Body of pancreas (tissue), 4 donors: ENCODE data around the gene CCL20. TPM values are rescaled to one million over a fixed set of nuclear protein-coding genes. Genes with fewer than 3 reads are reported as not detected.

Experiments used
- ATAC-seq: fragments of 150-250 bp; one replicate; pipeline ENCODE4 v1.9.1; 2016
- DNase-seq, 4 donors: peaks; one replicate each; pipeline ENCODE4 v3.0.0-alpha.2; 2019
- H3K27ac ChIP-seq, 4 donors: fragments of 200-600 bp; sonication (generic); 1 replicate in 3 of 4; 2 replicates in 1 of 4; pipeline versions ENCODE4 v1.5.1 to v1.6.1; 2016 to 2019; ENCODE audit warnings: mild to moderate bottlenecking in 1 of 4, mixed read lengths in 1 of 4, moderate library complexity in 1 of 4
- H3K27me3 ChIP-seq, 2 donors: fragments of 200-600 bp; sonication (generic); one replicate each; pipeline ENCODE4 v1.6.0; 2016; ENCODE audit warnings: mild to moderate bottlenecking in 1 of 2
- H3K36me3 ChIP-seq, 2 donors: fragments of 200-600 bp; sonication (generic); replicated peaks in 1 of 2; 2 replicates each; pipeline ENCODE4 v1.5.1; 2016; ENCODE audit warnings: low read depth in 2 of 2; ENCODE audit not compliant: insufficient read depth in 1 of 2
- H3K4me1 ChIP-seq: fragments of 200-600 bp; sonication (generic); one replicate; pipeline ENCODE4 v1.6.0; 2016
- H3K4me3 ChIP-seq, 2 donors: fragments of 200-600 bp; sonication (generic); 1 replicate in 1 of 2; 2 replicates in 1 of 2; pipeline ENCODE4 v1.5.1; 2016 to 2019
- H3K9me3 ChIP-seq, 3 donors: fragments of 200-600 bp; sonication (generic); 1 replicate in 2 of 3; 2 replicates in 1 of 3; pipeline ENCODE4 v1.5.1; 2016
- CTCF ChIP-seq, 7 experiments: fragments of 450-650 bp in 4 of 7; fragments of 200-600 bp in 3 of 7; sonication (generic) in 3 of 7; IDR thresholded peaks; one replicate each; pipeline ENCODE4 v1.5.1; 2016 to 2019; ENCODE audit warnings: antibody characterized with exemption in 7 of 7
- POLR2A ChIP-seq, 3 donors: fragments of 450-650 bp; IDR thresholded peaks; one replicate each; pipeline ENCODE4 v1.6.1; 2016; ENCODE audit warnings: antibody characterized with exemption in 3 of 3, mild to moderate bottlenecking in 2 of 3
- WGBS, 2 donors: methylation state at CpG; one replicate each; pipeline ENCODE4 v1.1.5; 2017; 5-methylcytosine and 5-hydroxymethylcytosine counted together
- intact Hi-C: fragments of 100-400 bp; cut with DNase I; formaldehyde crosslinking; loops from one replicate; pipeline ENCODE4 v1.15.1; 2023
- total RNA-seq, 2 donors: library from RNA; depleted of rRNA; stranded (reverse); fragments of >200 nt; gene quantifications; one replicate each; pipeline ENCODE4 v1.1.0, GENCODE V29; 2016

The CCL20 gene
- total RNA-seq, 2 donors from 2014 or later: 2.6 TPM; not detected in 1

GRCh38 chr2:227812001-227812400, 1.6 kb upstream of the CCL20 start:
- intact Hi-C loops: no loop called here
- WGBS, 2 donors: 74% methylated on average over 4 of the region's 4 CpGs
- TF ChIP-seq POLR2A (IDR thresholded peaks at IDR 0.05) (no peak), CTCF (IDR thresholded peaks at IDR 0.05) (no peak)
- DNase-seq (no peak), ATAC-seq (no peak)
- no peak overlapping the region for H3K27ac ChIP-seq
- H3K36me3 ChIP-seq: no peaks in the 10 kb centered on the region
- H3K27me3 ChIP-seq: peaks cover 0 to 13% of the 10 kb centered on the region in 2 donors
- H3K9me3 ChIP-seq: no peaks in the 10 kb centered on the region
- H3K4me3 ChIP-seq: no peak overlapping the region
- no peaks in the 10 kb centered on the region for H3K4me1 ChIP-seq

- Histone ChIP-seq H3K36me3 (no peaks in the 10 kb centered on the region), H3K4me3 (no peak overlapping the region), H3K27me3 (peaks cover 0 to 13% of the 10 kb centered on the region in 2 donors), H3K4me1 (no peaks in the 10 kb centered on the region), H3K27ac (no peak overlapping the region), H3K9me3 (no peaks in the 10 kb centered on the region)
- DNase-seq (no peak), ATAC-seq (no peak)
- no peak for TF ChIP-seq CTCF (IDR thresholded peaks at IDR 0.05)
- intact Hi-C loops: no loop called here
- WGBS, 2 donors: 47 to 51% methylated on average over 2 of the region's 2 CpGs
Observed at GRCh38 chr2:227813229-227813561, 447 bp upstream of the CCL20 start.

GRCh38 chr2:227815066-227815465, 1.4 kb downstream of the CCL20 start:
- WGBS, 2 donors: 48 to 55% methylated on average over 3 of the region's 3 CpGs
- H3K4me1 ChIP-seq: no peaks in the 10 kb centered on the region
- ATAC-seq: no peak
- no peaks in the 10 kb centered on the region for H3K36me3 ChIP-seq
- TF ChIP-seq CTCF (IDR thresholded peaks at IDR 0.05) (no peak), POLR2A (IDR thresholded peaks at IDR 0.05) (no peak)
- no peak overlapping the region for H3K4me3 ChIP-seq
- no peaks in the 10 kb centered on the region for H3K9me3 ChIP-seq
- no peak overlapping the region for H3K27ac ChIP-seq
- peaks cover 0 to 13% of the 10 kb centered on the region in 2 donors for H3K27me3 ChIP-seq
- no peak for DNase-seq
- intact Hi-C loops: no loop called here

GRCh38 chr2:227816507-227817294, 3.1 kb downstream of the CCL20 start:
- TF ChIP-seq CTCF (IDR thresholded peaks at IDR 0.05): no peak
- no peak for TF ChIP-seq POLR2A (IDR thresholded peaks at IDR 0.05)
- Histone ChIP-seq H3K36me3 (no peaks in the 10 kb centered on the region), H3K27ac (no peak overlapping the region), H3K4me3 (no peak overlapping the region), H3K27me3 (peaks cover 0 to 13% of the 10 kb centered on the region in 2 donors), H3K4me1 (no peaks in the 10 kb centered on the region), H3K9me3 (no peaks in the 10 kb centered on the region)
- DNase-seq (no peak), ATAC-seq (no peak)
- WGBS, 2 donors: 65 to 74% methylated on average over 2 of the region's 2 CpGs
- intact Hi-C loops: no loop called here

- no peaks in the 10 kb centered on the region for H3K36me3 ChIP-seq
- intact Hi-C loops: no loop called here
- 54 to 57% methylated on average over 1 of the region's 1 CpG for WGBS, 2 donors
- peaks cover 0 to 13% of the 10 kb centered on the region in 2 donors for H3K27me3 ChIP-seq
- no peak overlapping the region for H3K4me3 ChIP-seq
- TF ChIP-seq POLR2A (IDR thresholded peaks at IDR 0.05): no peak
- no peak for TF ChIP-seq CTCF (IDR thresholded peaks at IDR 0.05)
- no peak for ATAC-seq
- H3K27ac ChIP-seq: no peak overlapping the region
- no peaks in the 10 kb centered on the region for H3K4me1 ChIP-seq
- H3K9me3 ChIP-seq: no peaks in the 10 kb centered on the region
- no peak for DNase-seq
Observed at GRCh38 chr2:227817336-227817735, 3.7 kb downstream of the CCL20 start.
